Neural cell (in vitro differentiated cells): Measurements from ENCODE around the gene UCK2.

ENCODE experiments used
- EP300 ChIP-seq: fragments of 450-650 bp; conservative IDR thresholded peaks from 2 replicates; pipeline ENCODE4 v1.6.1; 2014; ENCODE audit warnings: antibody characterized with exemption, mild to moderate bottlenecking, moderate library complexity; ENCODE audit not compliant: poor library complexity, severe bottlenecking
- MXI1 ChIP-seq: fragments of 450-650 bp; conservative IDR thresholded peaks from 2 replicates; pipeline ENCODE4 v1.6.1; 2014; ENCODE audit warnings: antibody characterized with exemption, mild to moderate bottlenecking; ENCODE audit not compliant: poor library complexity, severe bottlenecking
- TAF1 ChIP-seq: IDR thresholded peaks from 2 replicates; pipeline ENCODE4 v1.6.1; 2012; ENCODE audit warnings: low read depth
- TF ChIP-seq, protein P1 (sequence below): fragments of 450-650 bp; IDR thresholded peaks from 2 replicates; pipeline ENCODE4 v1.5.1; 2014; ENCODE audit warnings: antibody characterized with exemption, mild to moderate bottlenecking, moderate library complexity; ENCODE audit not compliant: poor library complexity, severe bottlenecking

DNA sequence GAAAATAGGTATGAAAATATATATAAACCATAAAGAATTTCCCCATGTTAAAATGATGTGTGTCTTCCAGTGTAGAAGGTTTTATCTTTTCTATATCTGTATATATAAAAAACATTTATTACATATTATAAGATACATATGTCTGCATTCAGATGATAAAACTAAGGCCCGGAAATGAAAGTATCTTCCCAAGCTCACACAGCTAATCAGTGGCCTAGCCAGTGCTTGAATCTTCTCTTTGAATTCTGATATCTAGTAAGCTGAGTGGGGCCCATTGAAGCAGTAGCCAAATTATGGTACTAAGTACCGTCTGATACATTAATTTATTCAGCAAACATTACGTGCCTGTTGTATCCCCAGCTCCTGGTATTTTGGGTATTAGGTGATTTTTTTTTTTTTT is 28.6 kb downstream of the UCK2 start:
- TF ChIP-seq, protein P1, sequence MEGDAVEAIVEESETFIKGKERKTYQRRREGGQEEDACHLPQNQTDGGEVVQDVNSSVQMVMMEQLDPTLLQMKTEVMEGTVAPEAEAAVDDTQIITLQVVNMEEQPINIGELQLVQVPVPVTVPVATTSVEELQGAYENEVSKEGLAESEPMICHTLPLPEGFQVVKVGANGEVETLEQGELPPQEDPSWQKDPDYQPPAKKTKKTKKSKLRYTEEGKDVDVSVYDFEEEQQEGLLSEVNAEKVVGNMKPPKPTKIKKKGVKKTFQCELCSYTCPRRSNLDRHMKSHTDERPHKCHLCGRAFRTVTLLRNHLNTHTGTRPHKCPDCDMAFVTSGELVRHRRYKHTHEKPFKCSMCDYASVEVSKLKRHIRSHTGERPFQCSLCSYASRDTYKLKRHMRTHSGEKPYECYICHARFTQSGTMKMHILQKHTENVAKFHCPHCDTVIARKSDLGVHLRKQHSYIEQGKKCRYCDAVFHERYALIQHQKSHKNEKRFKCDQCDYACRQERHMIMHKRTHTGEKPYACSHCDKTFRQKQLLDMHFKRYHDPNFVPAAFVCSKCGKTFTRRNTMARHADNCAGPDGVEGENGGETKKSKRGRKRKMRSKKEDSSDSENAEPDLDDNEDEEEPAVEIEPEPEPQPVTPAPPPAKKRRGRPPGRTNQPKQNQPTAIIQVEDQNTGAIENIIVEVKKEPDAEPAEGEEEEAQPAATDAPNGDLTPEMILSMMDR = no peak
- no peak for TF ChIP-seq MXI1
- TF ChIP-seq TAF1 = no peak
- no peak for TF ChIP-seq EP300
